ENCODE data around the gene ANTXR1.

GRCh38 chr2:69188182-69188900 lies 175.4 kb downstream of the ANTXR1 start:
- no peak for TF ChIP-seq CTCF (IDR thresholded peaks at IDR 0.05)
- no peak for TF ChIP-seq POLR2A (IDR thresholded peaks at IDR 0.05)
- TF ChIP-seq POLR2AphosphoS5 (IDR thresholded peaks at IDR 0.05): no peak

Data from gastroesophageal sphincter (tissue), 3 donors.